ENCODE measurements around the gene AAGAB.

DNA sequence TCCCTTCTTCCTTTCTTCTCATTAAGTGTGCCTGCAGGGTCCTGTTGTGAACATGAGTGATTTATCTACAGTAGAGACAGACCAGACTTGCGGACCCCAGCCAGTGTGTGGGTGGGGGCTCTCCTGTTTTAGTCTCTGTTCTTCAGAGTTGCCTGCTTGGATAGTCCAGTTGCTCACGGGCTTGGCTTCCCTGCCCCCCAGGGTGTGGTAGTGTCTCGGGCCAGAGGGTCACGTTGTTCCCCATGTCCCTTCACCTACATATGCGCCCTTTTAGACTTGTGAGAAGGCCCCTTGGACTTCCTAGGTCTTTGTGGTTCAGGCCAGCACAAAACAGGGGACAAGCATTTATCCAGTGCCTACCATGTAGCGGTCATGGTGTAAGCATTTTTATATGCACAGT, 85.8 kb downstream of the AAGAB start:
- TF ChIP-seq, protein P1, sequence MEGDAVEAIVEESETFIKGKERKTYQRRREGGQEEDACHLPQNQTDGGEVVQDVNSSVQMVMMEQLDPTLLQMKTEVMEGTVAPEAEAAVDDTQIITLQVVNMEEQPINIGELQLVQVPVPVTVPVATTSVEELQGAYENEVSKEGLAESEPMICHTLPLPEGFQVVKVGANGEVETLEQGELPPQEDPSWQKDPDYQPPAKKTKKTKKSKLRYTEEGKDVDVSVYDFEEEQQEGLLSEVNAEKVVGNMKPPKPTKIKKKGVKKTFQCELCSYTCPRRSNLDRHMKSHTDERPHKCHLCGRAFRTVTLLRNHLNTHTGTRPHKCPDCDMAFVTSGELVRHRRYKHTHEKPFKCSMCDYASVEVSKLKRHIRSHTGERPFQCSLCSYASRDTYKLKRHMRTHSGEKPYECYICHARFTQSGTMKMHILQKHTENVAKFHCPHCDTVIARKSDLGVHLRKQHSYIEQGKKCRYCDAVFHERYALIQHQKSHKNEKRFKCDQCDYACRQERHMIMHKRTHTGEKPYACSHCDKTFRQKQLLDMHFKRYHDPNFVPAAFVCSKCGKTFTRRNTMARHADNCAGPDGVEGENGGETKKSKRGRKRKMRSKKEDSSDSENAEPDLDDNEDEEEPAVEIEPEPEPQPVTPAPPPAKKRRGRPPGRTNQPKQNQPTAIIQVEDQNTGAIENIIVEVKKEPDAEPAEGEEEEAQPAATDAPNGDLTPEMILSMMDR (conservative IDR thresholded peaks at IDR 0.05) = no peak
- TF ChIP-seq ZFX (IDR thresholded peaks at IDR 0.05) = no peak

Data from C4-2B (cell line).